Stimulated activated CD4-positive, alpha-beta T cell treated with anti-CD3 and anti-CD28 coated beads, Interleukin-1b, Interleukin-23, amount 100 ng/mL, for 1 hour (primary cell): ENCODE measurements around the gene VENTX.
"Not testable (repeated sequence)": the region's sequence is repeated elsewhere in the genome, so short reads cannot be mapped to it uniquely, and the experiment has no call there.

Experiments
- DNase-seq, 2 donors: peaks; one replicate each; pipeline ENCODE4 v3.0.0-alpha.2; 2020; ENCODE audit warnings: low read depth in 2 of 2

Gene VENTX

DNA sequence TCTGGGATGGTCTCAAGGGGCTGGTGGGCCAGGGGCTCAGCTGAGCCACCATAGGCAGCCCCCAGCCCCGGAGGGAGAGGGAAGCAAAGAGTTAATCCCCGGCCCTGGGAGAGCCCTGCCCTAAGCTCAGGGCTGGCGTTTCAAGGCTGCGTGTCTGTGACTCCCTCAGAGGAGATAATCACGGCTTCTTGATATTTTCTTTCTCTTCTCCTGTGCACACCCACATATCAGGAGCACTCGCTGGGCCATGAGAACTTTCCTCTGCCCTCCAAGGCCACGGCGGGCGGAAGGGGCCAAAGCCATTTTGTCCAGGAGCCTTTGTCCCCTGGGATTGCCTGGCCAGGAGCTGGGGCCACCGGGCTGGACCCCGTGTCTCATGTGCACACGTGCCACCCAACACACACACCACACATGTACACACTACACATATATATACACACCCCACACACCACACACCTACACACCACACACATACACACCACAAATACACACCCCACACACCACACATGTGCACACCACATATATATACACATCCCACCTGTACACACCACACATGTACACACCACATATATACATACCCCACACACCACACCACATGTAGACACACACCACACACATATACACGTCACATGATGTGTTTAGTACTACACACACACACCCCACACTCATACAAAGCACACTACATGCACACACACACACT, 16.9 kb downstream of the VENTX start:
- DNase-seq: no peak

DNA sequence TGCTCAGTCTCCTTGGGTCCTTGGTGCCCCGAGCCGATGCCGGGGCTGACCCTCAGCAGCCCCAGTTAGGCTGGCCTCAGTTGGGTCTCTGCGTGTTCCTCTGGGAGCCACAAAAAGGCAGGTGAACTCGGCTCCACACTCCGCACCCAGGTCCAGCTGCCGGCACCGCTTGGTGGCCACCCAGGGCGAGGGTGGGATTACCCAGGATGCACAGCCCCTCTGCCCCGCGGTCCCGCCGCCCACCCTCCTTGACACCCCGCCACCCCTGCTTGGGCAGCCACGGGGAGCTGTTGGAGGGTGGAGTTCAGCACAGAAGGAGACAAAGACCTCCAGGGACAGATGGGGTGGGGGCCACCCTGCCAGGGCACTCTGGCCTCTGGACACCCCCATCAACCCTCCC, 17.7 kb downstream of the VENTX start:
- no peak for DNase-seq

- DNase-seq: no peak
Observed at GRCh38 chr10:133257489-133258065, 19.9 kb downstream of the VENTX start.

GRCh38 chr10:133258066-133258817, 20.6 kb downstream of the VENTX start:
- no peak for DNase-seq

- DNase-seq: peak; percentile 47 to 50
Observed at GRCh38 chr10:133258818-133259601, 21.4 kb downstream of the VENTX start.

DNA sequence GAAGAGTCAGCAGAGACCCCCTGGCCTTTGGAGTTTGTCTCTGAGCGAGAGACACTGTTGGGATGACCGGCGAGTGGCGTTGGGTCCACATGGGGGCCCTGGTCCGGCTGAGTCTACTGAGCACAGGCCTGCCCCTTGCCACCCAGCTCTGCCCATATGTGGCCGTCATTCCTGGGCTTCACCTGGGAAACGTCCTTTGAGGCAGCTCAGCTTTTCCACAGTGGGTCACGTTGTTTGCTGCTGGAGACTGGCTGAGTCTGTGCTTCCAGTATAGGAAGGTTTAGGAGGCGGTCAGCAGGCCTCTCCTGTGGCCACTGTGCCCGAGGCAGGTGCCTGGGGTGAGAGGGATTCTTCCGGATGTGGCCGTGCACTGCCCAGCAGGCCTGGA, 21.9 kb downstream of the VENTX start:
- DNase-seq: no peak

DNA sequence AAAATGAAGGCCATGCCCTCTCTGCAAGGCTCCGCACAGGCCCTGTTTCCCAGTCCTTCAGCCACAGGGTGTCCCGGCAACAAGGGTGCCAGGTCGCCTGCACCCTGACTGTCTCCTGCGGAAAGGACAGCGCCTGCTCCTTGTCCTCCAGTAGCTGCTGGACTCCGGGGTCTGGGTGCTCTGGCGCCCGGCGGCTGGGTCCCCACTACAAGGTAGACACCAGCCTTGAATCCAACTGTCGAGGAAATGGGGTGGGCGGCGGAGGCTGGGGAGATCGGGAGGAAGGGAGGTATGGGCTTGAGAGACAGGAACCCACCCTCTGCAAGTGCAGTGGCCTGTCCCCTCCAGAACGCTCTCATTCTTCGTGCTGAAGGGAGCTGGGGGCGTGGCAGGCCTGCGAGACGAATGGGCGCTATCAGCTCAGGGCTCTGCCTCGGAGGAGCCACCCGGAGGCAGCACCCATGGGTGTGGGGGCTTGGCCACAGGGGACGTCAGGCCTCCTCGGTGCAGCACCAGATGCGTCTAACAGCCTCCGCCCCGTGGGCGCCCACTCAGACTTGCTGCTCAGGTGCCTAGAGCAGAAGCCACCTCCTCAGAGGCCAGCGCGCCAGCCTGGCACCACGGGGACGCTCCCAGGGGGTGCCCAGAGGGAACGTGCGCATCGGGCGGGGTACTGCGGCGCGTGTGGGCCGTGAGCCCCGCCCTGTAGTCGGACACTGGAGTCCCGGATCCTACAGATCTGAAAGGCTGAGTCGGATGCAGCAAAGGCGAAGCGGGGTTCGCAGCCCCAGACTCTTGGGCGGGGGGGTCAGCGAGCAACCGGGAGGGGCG, 23.5 kb downstream of the VENTX start:
- no peak for DNase-seq

DNA sequence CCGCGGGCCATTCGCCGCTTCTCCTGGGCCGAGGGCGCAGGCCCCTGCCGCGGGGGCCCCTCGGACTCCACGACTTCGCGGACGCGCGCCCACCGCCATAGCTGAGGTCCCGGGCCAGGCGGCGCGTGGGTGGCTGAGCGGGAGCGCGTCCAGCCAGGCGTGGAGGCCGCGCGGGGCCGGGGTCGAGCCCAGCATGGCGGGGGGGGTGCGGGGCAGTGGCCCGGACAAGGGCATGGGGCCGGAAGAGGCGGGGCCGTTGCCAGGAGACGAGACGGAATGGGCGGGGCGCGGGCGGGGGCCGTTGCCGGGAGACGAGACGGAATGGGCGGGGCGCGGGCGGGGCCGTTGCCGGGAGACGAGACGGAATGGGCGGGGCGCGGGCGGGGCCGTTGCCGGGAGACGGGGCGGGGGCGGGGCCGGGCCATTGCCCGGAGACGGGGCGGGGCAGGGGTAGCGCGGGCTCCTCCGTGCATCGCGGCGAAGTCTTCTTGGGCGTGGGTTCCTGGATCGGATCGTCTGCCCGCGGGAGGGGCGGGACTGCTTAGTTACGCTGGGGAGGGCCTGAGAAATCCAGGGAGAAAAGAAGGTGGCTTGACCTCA, 24.2 kb downstream of the VENTX start:
- DNase-seq: peak; percentile 72 to 76

GRCh38 chr10:133262696-133263095, 25.0 kb downstream of the VENTX start:
- no peak for DNase-seq

GRCh38 chr10:133263674-133264073, 26.0 kb downstream of the VENTX start:
- no peak for DNase-seq

GRCh38 chr10:133264461-133264860, 26.8 kb downstream of the VENTX start:
- DNase-seq: no peak

DNA sequence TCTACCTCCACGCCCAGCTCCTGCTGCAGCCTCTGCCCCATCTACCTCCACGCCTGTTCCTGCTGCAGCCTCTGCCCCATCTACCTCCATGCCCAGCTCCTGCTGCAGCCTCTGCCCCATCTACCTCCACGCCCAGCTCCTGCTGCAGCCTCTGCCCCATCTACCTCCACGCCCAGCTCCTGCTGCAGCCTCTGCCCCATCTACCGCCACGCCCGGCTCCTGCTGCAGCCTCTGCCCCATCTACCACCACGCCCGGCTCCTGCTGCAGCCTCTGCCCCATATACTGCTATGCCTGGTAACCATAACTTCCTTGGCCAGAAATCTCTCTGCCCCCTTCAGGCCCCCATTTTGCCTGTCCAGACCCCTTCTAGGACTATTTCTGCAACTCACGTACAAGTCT, 27.4 kb downstream of the VENTX start:
- not testable (repeated sequence) for DNase-seq

GRCh38 chr10:133266056-133266795, 28.6 kb downstream of the VENTX start:
- no peak for DNase-seq

DNA sequence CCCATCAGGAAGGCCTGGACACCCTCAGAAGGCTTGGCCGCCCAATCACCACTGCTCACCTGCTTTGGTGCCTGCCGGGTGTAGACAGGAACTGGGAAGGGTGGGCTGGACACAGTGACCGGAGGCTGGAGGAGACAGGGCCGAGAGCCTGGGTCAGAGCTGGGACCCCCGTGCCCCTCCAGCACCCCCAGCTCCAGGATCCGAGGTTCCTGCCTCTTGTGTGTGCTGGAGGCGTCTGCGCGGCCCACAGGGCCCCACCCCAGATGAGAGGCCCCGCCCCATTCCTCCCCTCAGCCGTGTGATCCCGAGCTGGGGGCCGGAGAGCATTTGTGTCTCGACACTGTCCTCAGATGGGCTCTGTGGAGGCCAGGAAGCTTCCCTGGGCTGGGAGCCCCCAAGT, 29.6 kb downstream of the VENTX start:
- DNase-seq: no peak

DNA sequence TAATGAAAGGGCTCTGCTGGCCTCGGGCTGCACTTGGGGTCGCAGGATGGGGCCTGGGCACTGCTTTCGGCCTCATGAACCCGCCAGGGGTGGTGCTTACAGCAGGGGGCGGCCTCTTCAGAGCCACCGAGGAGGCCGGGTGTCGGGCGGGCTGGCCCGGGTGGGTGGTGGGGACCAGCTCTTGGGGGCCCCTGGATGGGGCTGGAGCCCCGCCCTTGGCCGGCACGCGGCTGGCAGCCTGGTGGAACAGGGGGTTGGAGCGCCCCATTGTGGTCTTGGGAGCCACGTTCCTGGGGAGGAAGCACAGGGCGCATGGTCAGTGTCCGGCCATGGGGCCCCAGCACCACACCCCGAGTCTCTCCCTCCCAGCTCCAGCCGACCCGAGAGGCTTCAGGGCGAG, 30.2 kb downstream of the VENTX start:
- DNase-seq: no peak

GRCh38 chr10:133268532-133268931, 30.9 kb downstream of the VENTX start:
- DNase-seq: no peak

GRCh38 chr10:133269367-133269766, 31.7 kb downstream of the VENTX start:
- DNase-seq: no peak

- DNase-seq: no peak
Observed at GRCh38 chr10:133270204-133270603, 32.5 kb downstream of the VENTX start.

- no peak for DNase-seq
Observed at GRCh38 chr10:133270773-133271297, 33.2 kb downstream of the VENTX start.
